Aorta (tissue), 5 donors: ENCODE results near the gene PTGS2. TPM values are rescaled to one million over a fixed set of nuclear protein-coding genes. Genes with fewer than 3 reads are reported as not detected.

Experiments
- ATAC-seq: fragments of 200-7000 bp; cut with Tn5 transposase; one replicate; pipeline ENCODE4 v1.9.1; 2022; ENCODE audit warnings: moderate library complexity; ENCODE audit not compliant: low FRiP score
- DNase-seq, 2 donors: peaks; one replicate each; pipeline ENCODE4 v3.0.0-alpha.2; 2020
- H3K27ac ChIP-seq, 2 donors: one replicate each; pipeline ENCODE4 v1.5.1; 2013; ENCODE audit warnings: low read length in 2 of 2, mild to moderate bottlenecking in 2 of 2, moderate library complexity in 2 of 2, control low read depth in 1 of 2, inconsistent platforms in 1 of 2, low read depth in 1 of 2
- H3K27me3 ChIP-seq, 2 donors: one replicate each; pipeline ENCODE4 v1.6.1; 2013; ENCODE audit warnings: control low read depth in 1 of 2, low read length in 1 of 2, mild to moderate bottlenecking in 1 of 2, moderate library complexity in 1 of 2; ENCODE audit not compliant: insufficient read depth in 2 of 2, control insufficient read depth in 1 of 2
- H3K36me3 ChIP-seq, 2 donors: one replicate each; pipeline ENCODE4 v1.6.1; 2013; ENCODE audit warnings: control low read depth in 1 of 2, low read length in 1 of 2, mild to moderate bottlenecking in 1 of 2; ENCODE audit not compliant: insufficient read depth in 2 of 2, control insufficient read depth in 1 of 2
- H3K4me1 ChIP-seq, 2 donors: one replicate each; pipeline ENCODE4 v1.6.1; 2013; ENCODE audit warnings: low read length in 2 of 2, control low read depth in 1 of 2, mild to moderate bottlenecking in 1 of 2, moderate library complexity in 1 of 2; ENCODE audit not compliant: insufficient read depth in 2 of 2, control insufficient read depth in 1 of 2
- H3K4me3 ChIP-seq, 2 donors: one replicate each; pipeline ENCODE4 v1.5.1; 2013; ENCODE audit warnings: low read length in 2 of 2, control low read depth in 1 of 2, mild to moderate bottlenecking in 1 of 2
- H3K9me3 ChIP-seq: one replicate; pipeline ENCODE4 v1.6.1; 2013; ENCODE audit warnings: mild to moderate bottlenecking, low read length; ENCODE audit not compliant: control insufficient read depth
- WGBS, 2 donors: extraction: QIAGEN DNeasy Blood & Tissue Kit; methylation state at CpG; one replicate each; pipeline ENCODE4 v1.1.7; 2013; 5-methylcytosine and 5-hydroxymethylcytosine counted together
- intact Hi-C, 2 donors: fragments of 100-400 bp; cut with DNase I; formaldehyde crosslinking; loops; one replicate each; pipeline versions ENCODE4 v1.14.2 to v1.15.0; 2022
- polyA plus RNA-seq, 2 donors: library from polyadenylated mRNA; stranded (reverse); fragments of 200-250 nt; gene quantifications; one replicate each; pipeline ENCODE4 v1.2.3, GENCODE V29; 2013
- total RNA-seq, 2 donors: library from RNA; stranded (reverse); fragmentation: NEBNext Ultra II Directional; extraction: Animal tissue kit (Norgen Biotek cat#: 25700); gene quantifications; one replicate each; pipeline ENCODE4 v1.2.1, GENCODE V29; 2021
- donor health status: healthy with polysubstance abuse.
- donor health status: Bipolar disorder and iron deficiency.
- donor health status: DM: no; HTN: no; CAD: no.
- donor health status: DM: no; HTN: no; CAD: no.
- donor health status: DM: yes; HTN: yes; CAD: no.

Gene PTGS2
- total and polyA plus RNA-seq, 4 donors = 2.0 to 17.0 (median 10.5) TPM

DNA sequence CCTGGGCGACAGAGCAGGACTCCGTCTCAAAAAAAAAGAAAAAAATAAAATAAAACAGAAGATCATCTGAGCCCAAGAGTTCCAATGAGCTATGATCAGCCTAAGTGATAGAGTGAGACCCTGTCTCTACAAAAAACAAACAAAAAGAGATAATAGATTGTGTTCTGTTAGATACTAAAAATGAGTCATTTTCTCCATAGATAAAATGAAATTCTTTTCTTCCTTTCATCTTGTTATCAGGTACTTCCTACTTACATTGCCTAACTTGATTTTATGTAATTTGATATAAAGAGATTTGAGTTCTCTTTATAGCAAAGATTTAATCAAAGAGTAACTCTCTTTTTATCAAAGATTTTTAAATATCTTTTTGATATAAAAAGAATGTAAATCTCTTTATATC is 19.3 kb upstream of the PTGS2 start:
- DNase-seq (no peak), ATAC-seq (no peak)
- H3K27me3 ChIP-seq = no peaks in the 10 kb centered on the region
- no peaks in the 10 kb centered on the region for H3K9me3 ChIP-seq
- intact Hi-C loops = no loop called here
- H3K27ac ChIP-seq = no peak overlapping the region
- H3K36me3 ChIP-seq = no peaks in the 10 kb centered on the region
- WGBS, 2 donors = 86 to 90% methylated on average over 2 of the region's 2 CpGs
- no peaks in the 10 kb centered on the region for H3K4me1 ChIP-seq
- no peak overlapping the region for H3K4me3 ChIP-seq

DNA sequence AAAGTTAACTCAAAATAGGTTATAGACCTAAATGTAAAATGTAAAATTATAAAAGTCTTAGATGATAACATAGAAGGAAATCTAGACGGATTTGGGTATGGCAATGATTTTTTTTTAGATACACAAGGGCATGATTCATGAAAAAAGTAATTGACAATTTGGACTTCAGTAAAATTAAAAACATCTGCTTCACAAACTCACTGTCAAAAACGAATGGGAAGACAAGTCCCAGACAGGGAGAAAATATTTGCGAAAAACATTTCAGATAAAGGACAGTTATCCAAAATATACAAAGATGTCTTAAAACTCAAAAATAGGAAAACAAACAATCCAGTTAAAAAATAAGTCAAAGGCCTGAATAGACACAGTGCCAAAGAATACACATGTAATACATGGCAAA is 9.7 kb upstream of the PTGS2 start:
- ATAC-seq (no peak), DNase-seq (no peak)
- no peak overlapping the region for H3K27ac ChIP-seq
- H3K4me1 ChIP-seq = no peaks in the 10 kb centered on the region
- WGBS, 2 donors = 27 to 33% methylated on average over 3 of the region's 3 CpGs
- no peaks in the 10 kb centered on the region for H3K27me3 ChIP-seq
- H3K4me3 ChIP-seq = no peak overlapping the region
- no peaks in the 10 kb centered on the region for H3K36me3 ChIP-seq
- H3K9me3 ChIP-seq = peaks cover 2% of the 10 kb centered on the region
- intact Hi-C loops = loop anchor here in 1 of 2 donors (10.0 kb wide), 1 partner anchor 205 kb away; no protein-coding TSS in a partner anchor

DNA sequence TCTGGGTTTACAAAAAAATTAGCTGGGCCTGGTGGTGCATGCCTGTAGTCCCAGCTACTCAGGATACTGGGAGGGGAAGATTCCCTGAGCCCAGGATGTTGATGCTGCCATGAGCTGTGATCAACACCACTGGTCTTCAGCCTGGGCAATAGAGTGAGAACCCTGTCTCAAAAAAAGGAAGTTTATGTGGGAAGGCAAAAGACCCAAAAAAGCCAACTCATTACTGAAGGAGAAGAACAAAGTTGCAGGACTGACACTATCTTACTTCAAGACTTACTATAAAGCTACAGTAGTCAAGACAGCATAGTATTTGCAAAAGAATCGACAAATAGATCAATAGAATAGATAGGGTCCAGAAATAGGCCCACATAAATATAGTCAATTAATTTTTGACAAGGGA is 9.2 kb upstream of the PTGS2 start:
- DNase-seq (no peak), ATAC-seq (no peak)
- Histone ChIP-seq H3K9me3 (peaks cover 2% of the 10 kb centered on the region), H3K27me3 (no peaks in the 10 kb centered on the region), H3K4me1 (no peaks in the 10 kb centered on the region), H3K27ac (no peak overlapping the region), H3K36me3 (no peaks in the 10 kb centered on the region), H3K4me3 (no peak overlapping the region)
- intact Hi-C loops = loop anchor here in 1 of 2 donors (10.0 kb wide), 1 partner anchor 205 kb away; no protein-coding TSS in a partner anchor
- 65 to 84% methylated on average over 1 of the region's 1 CpG for WGBS, 2 donors

DNA sequence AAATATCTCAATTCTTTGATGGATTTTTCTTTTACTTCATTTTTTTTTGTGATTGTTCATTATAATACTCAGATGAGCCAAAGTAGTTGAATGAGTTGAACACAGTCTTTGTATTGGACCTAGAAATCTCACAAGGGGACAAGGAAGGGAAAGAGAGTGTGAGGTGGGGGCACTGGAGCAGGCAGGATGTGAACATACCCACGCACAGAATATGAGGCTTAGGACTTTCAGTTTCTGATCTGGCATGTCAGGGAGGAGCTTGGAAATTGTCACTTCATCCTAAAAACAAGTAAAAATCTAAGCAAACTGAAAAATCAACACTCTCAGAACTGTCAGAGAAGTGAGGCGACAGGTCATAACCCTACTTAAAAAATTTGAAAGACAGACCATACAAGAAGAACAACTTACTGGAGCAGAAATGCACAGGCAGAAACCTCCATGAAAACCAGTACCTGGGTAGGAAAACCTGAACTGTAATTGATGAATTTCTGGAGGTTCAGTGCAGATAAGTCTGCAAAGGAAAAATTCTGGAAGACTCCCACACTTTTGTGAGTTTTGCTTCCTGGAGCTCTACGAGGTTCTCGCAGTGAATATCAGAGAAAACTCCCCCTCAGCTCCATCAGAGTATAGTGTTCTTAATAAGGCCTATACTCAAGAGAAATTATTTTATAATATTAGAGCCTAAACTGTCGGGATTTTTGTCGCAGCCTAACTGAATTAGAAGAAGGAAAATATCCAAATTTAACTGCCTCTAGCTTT is 3.6 kb upstream of the PTGS2 start:
- H3K27ac ChIP-seq = no peak overlapping the region
- DNase-seq = no peak
- H3K9me3 ChIP-seq = peaks cover 2% of the 10 kb centered on the region
- H3K4me3 ChIP-seq = no peak overlapping the region
- 88 to 90% methylated on average over 6 of the region's 6 CpGs for WGBS, 2 donors
- H3K27me3 ChIP-seq = no peaks in the 10 kb centered on the region
- H3K4me1 ChIP-seq = no peaks in the 10 kb centered on the region
- intact Hi-C loops = loop anchor here (5.0 to 10.0 kb wide), 2 partner anchors 199 to 202 kb away; no protein-coding TSS in a partner anchor
- ATAC-seq = no peak
- no peaks in the 10 kb centered on the region for H3K36me3 ChIP-seq

DNA sequence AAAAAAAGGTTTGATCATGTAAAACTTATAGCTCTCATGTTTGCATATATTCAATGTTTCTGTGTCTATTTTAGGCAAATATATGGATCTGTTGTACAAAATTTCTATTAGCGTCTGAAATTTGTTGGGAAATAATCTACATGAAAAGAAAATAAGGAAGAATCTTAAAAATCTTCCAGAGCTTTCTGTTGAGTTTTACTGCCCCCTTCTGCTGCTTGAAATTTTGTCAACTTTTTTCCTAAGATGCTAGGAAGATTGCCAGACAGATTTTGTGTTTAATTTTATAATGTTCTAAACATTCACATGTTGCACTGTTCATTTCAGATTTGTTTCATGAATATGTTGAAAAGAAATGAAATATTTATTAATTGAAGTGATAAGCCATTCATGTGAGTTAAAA is 2.5 kb upstream of the PTGS2 start:
- Histone ChIP-seq H3K36me3 (no peaks in the 10 kb centered on the region), H3K27me3 (no peaks in the 10 kb centered on the region), H3K9me3 (peaks cover 2% of the 10 kb centered on the region), H3K4me3 (no peak overlapping the region), H3K27ac (no peak overlapping the region), H3K4me1 (no peaks in the 10 kb centered on the region)
- 3 to 10% methylated on average over 1 of the region's 1 CpG for WGBS, 2 donors
- DNase-seq (no peak), ATAC-seq (no peak)
- intact Hi-C loops = loop anchor here (5.0 to 10.0 kb wide), 2 partner anchors 198 to 200 kb away; no protein-coding TSS in a partner anchor

DNA sequence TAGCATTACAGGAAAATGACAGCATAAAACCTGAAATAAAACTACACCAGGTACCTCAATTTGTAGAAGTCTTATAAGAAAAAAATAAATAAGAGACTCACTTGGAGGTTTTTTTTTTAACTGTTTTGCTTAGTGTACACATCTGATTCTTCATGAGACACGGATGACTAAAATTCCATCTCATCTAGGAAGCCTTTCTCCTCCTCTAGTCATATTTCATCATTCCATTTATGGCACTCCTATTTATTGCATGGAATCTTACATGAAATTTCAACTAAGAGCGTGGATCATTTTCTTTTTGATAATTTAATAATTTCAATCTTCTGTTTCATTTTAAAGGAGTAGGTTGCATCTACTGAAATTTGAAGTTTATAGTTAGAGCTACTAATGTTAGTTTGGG is 1.6 kb upstream of the PTGS2 start:
- Histone ChIP-seq H3K27me3 (no peaks in the 10 kb centered on the region), H3K27ac (no peak overlapping the region), H3K36me3 (no peaks in the 10 kb centered on the region), H3K4me3 (no peak overlapping the region), H3K9me3 (no peaks in the 10 kb centered on the region), H3K4me1 (no peaks in the 10 kb centered on the region)
- no peak for DNase-seq
- no peak for ATAC-seq
- intact Hi-C loops = loop anchor here (5.0 to 10.0 kb wide), 2 partner anchors 197 to 200 kb away; no protein-coding TSS in a partner anchor
- WGBS, 2 donors = 57 to 74% methylated on average over 2 of the region's 2 CpGs

DNA sequence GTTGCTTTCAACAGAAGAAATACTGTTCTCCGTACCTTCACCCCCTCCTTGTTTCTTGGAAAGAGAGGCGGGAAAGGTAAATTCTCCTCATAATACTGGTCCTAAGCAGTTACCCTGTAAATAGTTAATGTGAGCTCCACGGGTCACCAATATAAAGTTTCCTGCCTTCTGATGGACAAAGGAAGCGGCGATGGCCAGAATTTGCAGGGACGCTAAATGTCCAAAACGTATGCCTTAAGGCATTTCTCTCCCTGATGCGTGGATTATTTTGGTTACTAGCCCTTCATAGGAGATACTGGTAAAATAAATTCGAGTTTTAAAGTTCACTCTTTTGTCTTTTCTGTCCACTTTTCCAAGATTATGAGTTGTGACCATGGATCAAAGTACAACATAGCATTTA is 898 bp upstream of the PTGS2 start:
- 15 to 17% methylated on average over 9 of the region's 9 CpGs for WGBS, 2 donors
- Histone ChIP-seq H3K9me3 (no peaks in the 10 kb centered on the region), H3K4me1 (no peaks in the 10 kb centered on the region), H3K27me3 (no peaks in the 10 kb centered on the region), H3K27ac (no peak overlapping the region), H3K4me3 (peak overlapping the region; percentile 27 to 81), H3K36me3 (no peaks in the 10 kb centered on the region)
- ATAC-seq (no peak), DNase-seq (no peak)
- intact Hi-C loops = loop anchor here (5.0 to 10.0 kb wide), 2 partner anchors 196 to 199 kb away; no protein-coding TSS in a partner anchor

DNA sequence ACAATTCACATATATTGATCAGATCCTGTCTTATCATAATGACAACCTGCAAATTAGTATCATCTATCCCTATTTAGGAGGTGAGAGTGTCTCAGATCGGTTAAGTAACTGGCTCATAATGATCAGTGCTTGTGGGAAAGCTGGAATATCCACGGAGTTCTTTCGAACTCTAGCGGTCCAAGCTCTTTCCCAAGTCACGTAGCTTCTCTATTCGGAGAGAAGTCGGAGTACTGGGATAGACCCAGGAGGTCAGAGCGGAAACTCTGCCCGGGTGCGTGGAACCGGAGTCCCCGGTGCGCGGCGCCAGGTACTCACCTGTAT is 339 bp downstream of the PTGS2 start:
- no peaks in the 10 kb centered on the region for H3K4me1 ChIP-seq
- no peaks in the 10 kb centered on the region for H3K9me3 ChIP-seq
- H3K36me3 ChIP-seq = no peaks in the 10 kb centered on the region
- intact Hi-C loops = loop anchor here (5.0 to 10.0 kb wide), 2 partner anchors 195 to 198 kb away; no protein-coding TSS in a partner anchor
- no peaks in the 10 kb centered on the region for H3K27me3 ChIP-seq
- DNase-seq (no peak), ATAC-seq (no peak)
- H3K27ac ChIP-seq = peak overlapping the region in 1 of 2 donors; percentile 13
- 1% methylated on average over 15 of the region's 15 CpGs for WGBS, 2 donors
- peak overlapping the region; percentile 27 to 81 for H3K4me3 ChIP-seq

DNA sequence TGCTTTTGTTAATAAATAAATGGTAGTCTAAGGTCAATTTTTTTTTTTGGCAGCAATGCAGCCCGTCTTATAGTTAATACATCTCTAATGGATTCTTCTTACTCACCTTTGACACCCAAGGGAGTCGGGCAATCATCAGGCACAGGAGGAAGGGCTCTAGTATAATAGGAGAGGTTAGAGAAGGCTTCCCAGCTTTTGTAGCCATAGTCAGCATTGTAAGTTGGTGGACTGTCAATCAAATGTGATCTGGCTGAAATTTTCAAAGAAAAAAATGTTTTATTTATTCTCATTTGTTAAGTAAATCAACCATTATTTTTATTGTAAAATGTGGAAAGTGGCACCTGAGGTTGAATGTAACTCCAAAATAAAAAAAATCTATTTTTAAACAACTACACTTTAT is 2.1 kb downstream of the PTGS2 start:
- peaks cover 0 to 3% of the 10 kb centered on the region in 2 donors for H3K36me3 ChIP-seq
- 87 to 89% methylated on average over 2 of the region's 2 CpGs for WGBS, 2 donors
- H3K9me3 ChIP-seq = no peaks in the 10 kb centered on the region
- H3K4me1 ChIP-seq = no peaks in the 10 kb centered on the region
- no peaks in the 10 kb centered on the region for H3K27me3 ChIP-seq
- no peak overlapping the region for H3K4me3 ChIP-seq
- no peak for DNase-seq
- no peak for ATAC-seq
- H3K27ac ChIP-seq = no peak overlapping the region
- intact Hi-C loops = no loop called here
